Esophagus muscularis mucosa (tissue), 2 donors: ENCODE results near the gene EML6.

Source experiments
- POLR2A ChIP-seq: fragments of 450-650 bp; IDR thresholded peaks from one replicate; pipeline ENCODE4 v1.6.1; 2017; ENCODE audit warnings: antibody characterized with exemption, moderate library complexity, mild to moderate bottlenecking, low read depth
- POLR2AphosphoS5 ChIP-seq, 2 donors: sonication (generic); formaldehyde crosslinking; IDR thresholded peaks; one replicate each; pipeline ENCODE4 v1.6.1; 2017; ENCODE audit warnings: antibody characterized with exemption in 2 of 2

DNA sequence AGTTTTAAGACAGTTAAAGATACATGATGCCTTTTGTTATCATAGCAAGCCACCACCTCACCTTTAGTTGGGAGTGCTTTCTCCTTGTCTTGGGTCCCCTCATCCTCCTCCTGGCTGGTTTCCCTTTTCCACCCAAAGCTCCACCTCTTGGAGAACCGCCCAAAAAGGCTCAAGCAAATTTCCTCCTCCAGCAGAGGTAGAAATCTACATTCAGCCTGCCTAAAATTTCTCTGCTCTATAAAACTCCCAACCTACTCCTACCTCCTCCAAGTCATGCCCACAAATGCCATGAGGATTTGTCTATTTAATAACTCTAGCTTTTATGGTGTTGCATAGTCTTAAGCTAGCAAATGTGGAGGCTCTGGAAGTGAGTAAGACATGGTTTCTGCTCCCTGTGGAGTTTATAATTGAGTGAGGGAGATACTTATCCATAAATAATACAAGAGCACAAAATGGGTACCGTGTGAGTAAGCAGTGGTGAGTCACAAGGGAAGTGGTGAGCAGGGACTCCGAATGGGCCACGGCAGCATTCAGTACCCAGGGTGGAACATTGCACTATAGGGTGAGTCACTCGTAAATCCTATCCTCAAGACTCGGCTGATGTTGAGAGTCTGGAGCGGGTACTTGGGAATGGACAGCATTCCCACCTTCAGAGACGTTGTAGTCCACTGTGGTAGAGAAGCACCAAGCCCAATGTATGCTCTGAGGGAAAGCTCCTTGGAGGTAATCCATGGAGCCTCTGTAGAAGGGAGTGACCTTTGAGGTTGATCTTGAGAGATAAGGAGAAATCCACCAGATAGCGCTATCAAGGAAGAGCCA lies 180.5 kb downstream of the EML6 start:
- TF ChIP-seq POLR2AphosphoS5 (IDR thresholded peaks at IDR 0.05) (no peak), POLR2A (no peak)
